ENCODE measurements around the gene KAT14.

The KAT14 gene, protein sequence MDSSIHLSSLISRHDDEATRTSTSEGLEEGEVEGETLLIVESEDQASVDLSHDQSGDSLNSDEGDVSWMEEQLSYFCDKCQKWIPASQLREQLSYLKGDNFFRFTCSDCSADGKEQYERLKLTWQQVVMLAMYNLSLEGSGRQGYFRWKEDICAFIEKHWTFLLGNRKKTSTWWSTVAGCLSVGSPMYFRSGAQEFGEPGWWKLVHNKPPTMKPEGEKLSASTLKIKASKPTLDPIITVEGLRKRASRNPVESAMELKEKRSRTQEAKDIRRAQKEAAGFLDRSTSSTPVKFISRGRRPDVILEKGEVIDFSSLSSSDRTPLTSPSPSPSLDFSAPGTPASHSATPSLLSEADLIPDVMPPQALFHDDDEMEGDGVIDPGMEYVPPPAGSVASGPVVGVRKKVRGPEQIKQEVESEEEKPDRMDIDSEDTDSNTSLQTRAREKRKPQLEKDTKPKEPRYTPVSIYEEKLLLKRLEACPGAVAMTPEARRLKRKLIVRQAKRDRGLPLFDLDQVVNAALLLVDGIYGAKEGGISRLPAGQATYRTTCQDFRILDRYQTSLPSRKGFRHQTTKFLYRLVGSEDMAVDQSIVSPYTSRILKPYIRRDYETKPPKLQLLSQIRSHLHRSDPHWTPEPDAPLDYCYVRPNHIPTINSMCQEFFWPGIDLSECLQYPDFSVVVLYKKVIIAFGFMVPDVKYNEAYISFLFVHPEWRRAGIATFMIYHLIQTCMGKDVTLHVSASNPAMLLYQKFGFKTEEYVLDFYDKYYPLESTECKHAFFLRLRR

DNA sequence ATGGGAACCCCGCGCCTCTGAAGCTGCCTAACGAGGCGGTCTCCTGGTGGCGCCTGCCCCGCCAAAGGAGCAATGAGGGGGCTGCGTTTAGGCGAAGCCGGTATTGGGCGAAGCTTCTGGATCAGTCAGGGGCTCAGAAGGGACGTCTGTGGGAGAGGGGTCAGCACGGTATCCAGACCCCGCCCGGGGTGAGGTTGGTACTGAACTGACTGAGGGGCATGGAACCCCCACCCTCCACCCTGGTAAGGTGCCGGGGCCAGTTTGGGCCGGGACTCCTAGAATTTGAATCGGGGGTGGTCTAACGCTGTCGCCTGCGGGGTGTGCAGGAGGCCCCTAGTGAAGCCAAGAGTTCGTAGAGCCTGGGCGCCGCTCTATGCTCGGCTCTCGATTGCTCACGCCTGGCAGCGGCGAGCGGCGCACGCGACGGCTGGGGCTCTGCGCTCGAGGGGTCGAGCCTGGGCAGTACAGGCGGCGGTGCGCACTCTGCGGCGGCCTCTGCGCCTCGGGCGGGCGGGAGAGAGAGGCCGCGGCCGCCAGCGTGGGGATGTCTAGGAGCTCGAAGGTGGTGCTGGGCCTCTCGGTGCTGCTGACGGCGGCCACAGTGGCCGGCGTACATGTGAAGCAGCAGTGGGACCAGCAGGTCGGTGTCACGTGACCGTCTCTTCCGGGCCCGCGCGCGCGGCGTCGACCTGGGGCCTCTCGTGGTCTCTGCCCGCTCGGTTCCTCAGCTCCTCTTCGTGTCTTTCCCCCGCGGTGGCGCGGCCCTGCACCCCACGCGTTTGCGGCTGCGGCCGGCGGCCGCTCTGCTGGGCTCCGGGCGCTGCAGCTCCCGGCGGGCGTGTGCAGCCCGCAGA is at the start of gene KAT14, which contains the start of gene PET117:
Gene KAT14 (plus strand): TSS at position 452 of the 854 bp plus-strand sequence. CDS start 4,798 bp downstream, outside the sequence.
Gene PET117 (plus strand): TSS at position 452 of the 854 bp plus-strand sequence. CDS start 93 bp downstream, at position 545.
- TF ChIP-seq, protein P1, sequence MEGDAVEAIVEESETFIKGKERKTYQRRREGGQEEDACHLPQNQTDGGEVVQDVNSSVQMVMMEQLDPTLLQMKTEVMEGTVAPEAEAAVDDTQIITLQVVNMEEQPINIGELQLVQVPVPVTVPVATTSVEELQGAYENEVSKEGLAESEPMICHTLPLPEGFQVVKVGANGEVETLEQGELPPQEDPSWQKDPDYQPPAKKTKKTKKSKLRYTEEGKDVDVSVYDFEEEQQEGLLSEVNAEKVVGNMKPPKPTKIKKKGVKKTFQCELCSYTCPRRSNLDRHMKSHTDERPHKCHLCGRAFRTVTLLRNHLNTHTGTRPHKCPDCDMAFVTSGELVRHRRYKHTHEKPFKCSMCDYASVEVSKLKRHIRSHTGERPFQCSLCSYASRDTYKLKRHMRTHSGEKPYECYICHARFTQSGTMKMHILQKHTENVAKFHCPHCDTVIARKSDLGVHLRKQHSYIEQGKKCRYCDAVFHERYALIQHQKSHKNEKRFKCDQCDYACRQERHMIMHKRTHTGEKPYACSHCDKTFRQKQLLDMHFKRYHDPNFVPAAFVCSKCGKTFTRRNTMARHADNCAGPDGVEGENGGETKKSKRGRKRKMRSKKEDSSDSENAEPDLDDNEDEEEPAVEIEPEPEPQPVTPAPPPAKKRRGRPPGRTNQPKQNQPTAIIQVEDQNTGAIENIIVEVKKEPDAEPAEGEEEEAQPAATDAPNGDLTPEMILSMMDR (IDR thresholded peaks at IDR 0.05), result no peak

DNA sequence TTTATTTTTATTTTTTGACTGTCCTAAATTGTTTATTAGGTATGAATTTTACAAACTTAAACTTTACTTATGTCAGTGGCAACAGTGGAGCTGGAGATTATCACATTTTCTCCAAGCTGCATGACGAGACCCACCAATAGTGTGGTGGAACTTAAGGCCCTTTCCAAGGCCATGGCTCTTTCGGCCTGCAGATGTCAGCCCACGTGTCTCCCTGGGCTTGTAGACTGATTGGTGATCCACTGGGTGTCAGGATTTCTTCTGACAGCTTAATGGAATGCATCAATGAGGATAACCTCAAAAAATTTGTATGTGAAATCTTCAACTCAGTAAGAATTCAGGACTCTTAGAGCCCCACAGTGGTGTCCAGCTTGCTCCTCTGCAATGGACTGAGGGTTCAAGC is 47.6 kb upstream of the KAT14 start:
- TF ChIP-seq, protein P1 (IDR thresholded peaks at IDR 0.05), result no peak

DNA sequence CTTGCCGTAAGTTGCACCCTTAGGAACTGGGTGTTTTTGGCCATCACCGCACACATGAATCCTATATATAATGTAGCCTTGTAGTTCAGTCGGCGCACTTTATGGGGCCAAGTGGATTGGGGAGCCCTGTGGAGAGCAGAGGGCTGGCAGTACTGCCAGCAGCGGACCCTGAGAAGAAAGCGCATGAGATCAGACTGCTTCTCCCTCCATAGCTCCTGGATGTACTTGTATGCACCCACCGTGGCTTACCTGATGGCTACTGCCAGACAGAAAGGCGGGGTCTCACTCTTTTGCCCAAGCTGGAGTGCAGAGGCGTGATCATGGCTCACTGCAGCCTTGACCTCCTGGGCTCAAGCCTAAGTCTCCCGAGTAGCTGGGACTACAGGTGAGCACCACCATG is 47.2 kb upstream of the KAT14 start:
- TF ChIP-seq, protein P1 (IDR thresholded peaks at IDR 0.05), result no peak

DNA sequence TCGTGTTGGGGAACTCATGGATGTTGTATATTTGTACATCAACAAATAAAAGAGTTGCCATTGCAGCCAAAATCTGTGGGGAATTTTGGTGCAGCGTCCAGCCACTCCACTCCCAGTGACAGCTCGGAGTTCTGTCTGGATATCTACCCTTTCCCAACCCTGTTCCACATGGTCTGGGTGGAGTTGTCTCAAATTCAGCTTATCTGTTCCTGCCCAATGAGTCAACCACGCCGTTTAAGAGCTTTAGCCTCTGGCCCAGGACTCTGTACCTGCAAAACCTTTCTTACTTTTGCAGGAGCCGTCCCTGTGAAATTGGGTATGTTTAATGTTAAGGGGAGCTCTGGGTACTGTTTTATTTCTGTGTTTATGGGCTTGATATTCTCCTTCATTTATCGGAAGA is 46.0 kb upstream of the KAT14 start:
- TF ChIP-seq, protein P1 (IDR thresholded peaks at IDR 0.05), result no peak

DNA sequence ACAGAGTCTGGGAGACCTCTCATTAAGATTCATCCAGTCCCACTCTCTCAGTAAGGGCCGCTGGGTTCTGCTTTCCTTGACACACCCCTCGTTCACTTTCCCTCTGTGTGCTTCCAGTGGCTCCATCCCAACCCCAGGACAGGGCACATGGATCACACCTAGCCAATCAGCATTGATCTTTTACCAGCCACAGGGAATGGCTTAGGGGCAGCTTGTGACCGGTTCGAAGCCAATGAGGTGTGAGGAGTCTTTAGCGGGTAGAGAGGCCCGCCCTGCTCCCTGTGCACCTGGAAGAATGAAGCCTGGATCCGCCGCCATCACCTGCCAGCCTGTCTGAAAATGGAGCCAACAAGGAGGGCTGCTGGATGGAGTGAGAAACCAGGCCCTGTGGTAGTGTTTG is 44.8 kb upstream of the KAT14 start:
- TF ChIP-seq, protein P1 (IDR thresholded peaks at IDR 0.05), result no peak

DNA sequence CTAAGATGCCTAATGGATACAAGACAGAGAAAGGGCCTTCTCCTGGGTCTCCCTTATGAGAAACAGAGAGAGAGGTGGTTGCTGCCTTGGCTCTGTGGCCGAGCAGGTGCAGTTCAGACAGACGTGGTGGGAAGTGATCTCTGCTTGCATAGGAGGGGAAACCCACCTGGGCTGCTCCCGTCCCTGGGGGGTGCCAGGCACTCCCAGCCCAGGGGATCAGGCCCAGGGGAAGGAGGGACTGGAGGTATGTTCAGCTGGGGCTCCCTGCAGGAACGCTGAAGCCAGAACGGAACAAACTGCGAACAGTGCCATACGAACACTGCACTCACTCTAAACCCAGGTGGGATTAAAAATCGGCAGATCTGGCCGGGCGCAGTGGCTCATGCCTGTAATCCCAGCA is 44.3 kb upstream of the KAT14 start:
- TF ChIP-seq, protein P1 (IDR thresholded peaks at IDR 0.05), result no peak

DNA sequence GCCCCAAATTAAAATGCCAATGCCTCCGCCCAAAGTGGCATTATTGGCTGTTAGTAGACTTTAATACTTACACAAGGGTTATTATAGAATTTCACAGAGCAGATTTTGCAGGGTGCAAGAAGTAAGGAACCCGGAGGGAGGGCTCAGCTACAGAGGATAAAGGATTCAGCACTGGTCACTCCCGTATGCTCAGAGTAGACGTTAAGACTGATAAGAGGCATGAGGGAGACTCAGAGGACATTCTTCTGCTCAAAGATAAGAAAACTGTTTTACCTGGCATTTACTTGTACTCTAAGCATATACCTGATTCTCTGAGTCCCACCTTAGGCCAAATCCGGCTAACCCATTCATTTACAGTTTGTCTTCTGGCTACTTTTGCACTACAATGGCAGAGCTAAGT is 43.5 kb upstream of the KAT14 start:
- TF ChIP-seq, protein P1 (IDR thresholded peaks at IDR 0.05), result no peak

Data from LNCAP (cell line).